ENCODE data around the gene SPC24.

- TF ChIP-seq CTCF (IDR thresholded peaks at IDR 0.05; ENCODE audit: low read depth, low read length, poor library complexity, severe bottlenecking) = no peak
- no peak for TF ChIP-seq EZH2phosphoT487 (IDR thresholded peaks at IDR 0.05; ENCODE audit: borderline replicate concordance, low read length)
These were observed 16.8 kb downstream of the SPC24 start for GRCh38 chr19:11138601-11139300.
